Measurements from ENCODE around the gene PLEKHD1. TPM values are rescaled to one million over a fixed set of nuclear protein-coding genes. Genes with fewer than 3 reads are reported as not detected.

The PLEKHD1 gene
- total RNA-seq, 1 experiment from 2014 or later, result 0.37 TPM

DNA sequence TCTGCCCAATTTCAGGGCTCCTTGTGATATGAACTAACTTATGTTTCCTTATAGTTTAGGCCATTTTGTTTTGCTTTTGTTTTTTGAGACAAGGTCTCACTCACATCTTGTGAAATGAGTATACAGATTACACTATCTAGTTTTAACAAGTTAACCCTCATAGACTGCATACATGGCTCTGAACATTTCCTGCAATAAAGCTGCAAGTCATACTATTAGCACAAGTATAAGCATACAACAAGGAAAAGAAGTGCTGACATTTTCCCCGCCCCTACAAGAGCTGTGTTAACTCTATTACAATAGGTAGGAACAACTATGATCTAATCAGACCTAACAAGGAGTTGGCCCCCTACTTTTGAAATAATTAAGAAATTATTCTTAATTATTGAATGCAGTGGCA is 54.2 kb downstream of the PLEKHD1 start:
- POLR2A ChIA-PET (ENCODE audit: low non-redundant PET), result no interaction called here
- intact Hi-C loops (cut with micrococcal nuclease; ENCODE audit: unreplicated experiment), result no loop called here
- Histone ChIP-seq H3K27me3 (replicated peaks; ENCODE audit: insufficient read depth, low read depth, low read length, poor library complexity) (peaks cover under 1% of the 10 kb centered on the region), H3K27ac (ENCODE audit: low read depth, low read length, poor library complexity, severe bottlenecking) (no peak overlapping the region), H3K36me3 (ENCODE audit: insufficient read depth, low read length, poor library complexity, severe bottlenecking) (no peaks in the 10 kb centered on the region), H3K9me3 (ENCODE audit: low read depth, low read length, poor library complexity, severe bottlenecking) (no peaks in the 10 kb centered on the region), H3K4me3 (ENCODE audit: low read depth, low read length, poor library complexity, severe bottlenecking) (no peak overlapping the region), H3K4me1 (ENCODE audit: insufficient read depth, low read length, poor library complexity, severe bottlenecking) (no peaks in the 10 kb centered on the region)
- DNase-seq (ENCODE audit: low spot score), result no peak
- no TSS peak for BruUV-seq (replicated peaks)
- TF ChIP-seq EZH2 (IDR thresholded peaks at IDR 0.05; ENCODE audit: borderline replicate concordance, low read depth, low read length, poor library complexity, severe bottlenecking), result no peak
- CTCF ChIA-PET, result no interaction called here

DNA sequence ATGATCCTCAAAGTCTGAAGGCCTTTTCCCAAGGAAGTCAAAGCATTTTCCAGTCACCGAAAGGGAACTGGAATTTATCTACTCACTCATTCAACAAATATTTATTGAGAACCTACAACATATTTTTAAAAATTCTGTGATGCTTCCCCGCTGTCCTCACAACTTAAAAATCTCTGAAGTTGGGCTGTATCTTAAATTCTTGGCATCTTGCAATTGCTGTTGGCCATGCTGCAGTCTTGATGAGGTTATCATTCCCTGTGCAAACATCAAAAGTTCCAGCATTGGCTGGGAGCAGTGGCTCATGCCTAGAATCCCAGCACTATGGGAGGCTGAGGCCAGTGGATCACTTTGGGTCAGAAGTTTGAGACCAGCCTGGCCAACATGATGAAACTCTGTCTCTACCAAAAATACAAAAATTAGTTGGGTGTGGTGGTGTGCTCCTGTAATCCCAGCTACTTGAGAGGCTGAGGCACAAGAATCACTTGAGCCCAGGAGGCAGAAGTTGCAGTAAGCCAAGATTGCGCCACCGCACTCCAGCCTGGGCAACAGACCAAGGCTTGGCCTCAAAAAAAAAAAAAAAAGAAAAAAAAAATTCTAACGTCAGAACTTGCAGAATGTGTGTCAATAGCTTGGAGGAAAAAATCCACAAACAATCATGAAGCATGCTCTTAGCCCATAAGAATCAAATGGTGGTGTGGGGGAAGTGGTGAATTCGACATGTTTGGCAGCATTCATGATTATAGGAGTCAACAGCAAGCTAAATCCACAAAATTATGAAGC is 55.3 kb downstream of the PLEKHD1 start:
- intact Hi-C loops (cut with micrococcal nuclease; ENCODE audit: unreplicated experiment), result no loop called here
- ChIA-PET CTCF (interaction anchor here (0.6 kb wide), 2 partner anchors 33 to 1653 kb away, joined by 11 to 14 read pairs; no protein-coding TSS in a partner anchor), POLR2A (ENCODE audit: low non-redundant PET) (no interaction called here)

DNA sequence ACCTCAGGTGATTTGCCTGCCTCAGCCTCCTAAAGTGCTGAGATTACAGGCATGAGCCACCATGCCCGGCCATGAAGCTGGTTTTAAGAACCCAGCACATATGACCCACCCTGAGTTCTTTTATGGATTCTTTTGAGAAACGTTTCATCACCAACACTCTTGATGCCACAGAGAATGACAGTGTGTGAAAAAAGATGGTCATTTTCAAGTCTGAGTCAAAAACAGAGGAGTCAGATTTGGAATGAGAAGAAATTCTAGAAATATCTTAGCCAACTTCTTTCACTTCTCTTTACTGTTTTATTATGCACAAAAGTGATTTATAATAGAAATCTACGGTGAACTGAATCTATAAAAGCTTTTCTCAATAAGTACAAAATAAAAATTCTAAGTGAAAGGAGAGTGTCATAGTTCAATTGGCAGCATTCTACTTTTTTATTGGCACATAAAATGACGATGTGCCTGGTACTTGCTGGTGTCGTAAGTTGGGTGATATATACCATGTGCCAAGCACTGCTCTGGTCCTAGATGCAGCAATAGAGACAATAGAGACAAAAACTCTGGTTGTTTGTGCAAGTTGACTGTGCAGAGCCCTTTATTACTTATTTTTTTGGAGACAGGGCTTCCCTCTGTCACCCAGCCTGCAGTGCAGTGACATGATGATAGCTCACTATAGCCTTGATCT is 56.3 kb downstream of the PLEKHD1 start:
- no peaks in the 10 kb centered on the region for H3K4me1 ChIP-seq (ENCODE audit: insufficient read depth, low read length, poor library complexity, severe bottlenecking)
- no peaks in the 10 kb centered on the region for H3K9me3 ChIP-seq (ENCODE audit: low read depth, low read length, poor library complexity, severe bottlenecking)
- H3K4me3 ChIP-seq (ENCODE audit: low read depth, low read length, poor library complexity, severe bottlenecking), result no peak overlapping the region
- POLR2A ChIA-PET (ENCODE audit: low non-redundant PET), result no interaction called here
- TF ChIP-seq EZH2 (IDR thresholded peaks at IDR 0.05; ENCODE audit: borderline replicate concordance, low read depth, low read length, poor library complexity, severe bottlenecking), result no peak
- TF ChIP-seq, protein P1, sequence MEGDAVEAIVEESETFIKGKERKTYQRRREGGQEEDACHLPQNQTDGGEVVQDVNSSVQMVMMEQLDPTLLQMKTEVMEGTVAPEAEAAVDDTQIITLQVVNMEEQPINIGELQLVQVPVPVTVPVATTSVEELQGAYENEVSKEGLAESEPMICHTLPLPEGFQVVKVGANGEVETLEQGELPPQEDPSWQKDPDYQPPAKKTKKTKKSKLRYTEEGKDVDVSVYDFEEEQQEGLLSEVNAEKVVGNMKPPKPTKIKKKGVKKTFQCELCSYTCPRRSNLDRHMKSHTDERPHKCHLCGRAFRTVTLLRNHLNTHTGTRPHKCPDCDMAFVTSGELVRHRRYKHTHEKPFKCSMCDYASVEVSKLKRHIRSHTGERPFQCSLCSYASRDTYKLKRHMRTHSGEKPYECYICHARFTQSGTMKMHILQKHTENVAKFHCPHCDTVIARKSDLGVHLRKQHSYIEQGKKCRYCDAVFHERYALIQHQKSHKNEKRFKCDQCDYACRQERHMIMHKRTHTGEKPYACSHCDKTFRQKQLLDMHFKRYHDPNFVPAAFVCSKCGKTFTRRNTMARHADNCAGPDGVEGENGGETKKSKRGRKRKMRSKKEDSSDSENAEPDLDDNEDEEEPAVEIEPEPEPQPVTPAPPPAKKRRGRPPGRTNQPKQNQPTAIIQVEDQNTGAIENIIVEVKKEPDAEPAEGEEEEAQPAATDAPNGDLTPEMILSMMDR (conservative IDR thresholded peaks at IDR 0.05; ENCODE audit: low read depth, low read length), result no peak
- no peaks in the 10 kb centered on the region for H3K36me3 ChIP-seq (ENCODE audit: insufficient read depth, low read length, poor library complexity, severe bottlenecking)
- no peak overlapping the region for H3K27ac ChIP-seq (ENCODE audit: low read depth, low read length, poor library complexity, severe bottlenecking)
- peaks cover 8% of the 10 kb centered on the region for H3K27me3 ChIP-seq (replicated peaks; ENCODE audit: insufficient read depth, low read depth, low read length, poor library complexity)
- no TSS peak for BruUV-seq (replicated peaks)
- no peak for DNase-seq (ENCODE audit: low spot score)
- intact Hi-C loops (cut with micrococcal nuclease; ENCODE audit: unreplicated experiment), result no loop called here
- CTCF ChIA-PET, result interaction anchor here (0.6 kb wide), 2 partner anchors 34 to 1652 kb away, joined by 11 to 14 read pairs; no protein-coding TSS in a partner anchor

More for the DNA sequence above, 55.3 kb downstream of the PLEKHD1 start:
- peaks cover 8% of the 10 kb centered on the region for H3K27me3 ChIP-seq (replicated peaks; ENCODE audit: insufficient read depth, low read depth, low read length, poor library complexity)
- no TSS peak for BruUV-seq (replicated peaks)
- no peak overlapping the region for H3K4me3 ChIP-seq (ENCODE audit: low read depth, low read length, poor library complexity, severe bottlenecking)
- H3K9me3 ChIP-seq (ENCODE audit: low read depth, low read length, poor library complexity, severe bottlenecking), result no peaks in the 10 kb centered on the region
- no peak for DNase-seq (ENCODE audit: low spot score)
- TF ChIP-seq, protein P1 (conservative IDR thresholded peaks at IDR 0.05; ENCODE audit: low read depth, low read length), result no peak
- no peak for TF ChIP-seq EZH2 (IDR thresholded peaks at IDR 0.05; ENCODE audit: borderline replicate concordance, low read depth, low read length, poor library complexity, severe bottlenecking)
- H3K36me3 ChIP-seq (ENCODE audit: insufficient read depth, low read length, poor library complexity, severe bottlenecking), result no peaks in the 10 kb centered on the region
- H3K4me1 ChIP-seq (ENCODE audit: insufficient read depth, low read length, poor library complexity, severe bottlenecking), result no peaks in the 10 kb centered on the region
- H3K27ac ChIP-seq (ENCODE audit: low read depth, low read length, poor library complexity, severe bottlenecking), result no peak overlapping the region
